ENCODE measurements around the gene ZNRD2.

Gene ZNRD2

GRCh38 chr11:65606876-65607613 lies 36.8 kb downstream of the ZNRD2 start:
- no peak overlapping the region for H3K4me3 ChIP-seq (ENCODE audit: low read depth, low read length)
- DNase-seq (ENCODE audit: low read depth) = no peak
- no peak for TF ChIP-seq CTCF (IDR thresholded peaks at IDR 0.05; ENCODE audit: low read depth, low read length, missing control alignments)

GRCh38 chr11:65607614-65608426 lies 37.5 kb downstream of the ZNRD2 start:
- H3K4me3 ChIP-seq (ENCODE audit: low read depth, low read length) = no peak overlapping the region
- no peak for DNase-seq (ENCODE audit: low read depth)
- no peak for TF ChIP-seq CTCF (IDR thresholded peaks at IDR 0.05; ENCODE audit: low read depth, low read length, missing control alignments)

GRCh38 chr11:65609229-65609628 lies 39.0 kb downstream of the ZNRD2 start:
- TF ChIP-seq CTCF (IDR thresholded peaks at IDR 0.05; ENCODE audit: low read depth, low read length, missing control alignments) = no peak
- H3K4me3 ChIP-seq (ENCODE audit: low read depth, low read length) = no peak overlapping the region
- DNase-seq (ENCODE audit: low read depth) = no peak

- no peak overlapping the region for H3K4me3 ChIP-seq (ENCODE audit: low read depth, low read length)
- DNase-seq (ENCODE audit: low read depth) = no peak
- TF ChIP-seq CTCF (IDR thresholded peaks at IDR 0.05; ENCODE audit: low read depth, low read length, missing control alignments) = no peak
Observed at GRCh38 chr11:65609665-65610064, 39.4 kb downstream of the ZNRD2 start.

GRCh38 chr11:65610404-65610803 lies 40.1 kb downstream of the ZNRD2 start:
- no peak for TF ChIP-seq CTCF (IDR thresholded peaks at IDR 0.05; ENCODE audit: low read depth, low read length, missing control alignments)
- no peak overlapping the region for H3K4me3 ChIP-seq (ENCODE audit: low read depth, low read length)
- DNase-seq (ENCODE audit: low read depth) = no peak

GRCh38 chr11:65611028-65611757 lies 40.9 kb downstream of the ZNRD2 start:
- no peak overlapping the region for H3K4me3 ChIP-seq (ENCODE audit: low read depth, low read length)
- no peak for DNase-seq (ENCODE audit: low read depth)
- TF ChIP-seq CTCF (IDR thresholded peaks at IDR 0.05; ENCODE audit: low read depth, low read length, missing control alignments) = no peak

Data from GM12864 (cell line).